Endothelial cell of umbilical vein (primary cell): ENCODE measurements around the gene SRM. TPM values are rescaled to one million over a fixed set of nuclear protein-coding genes. Genes with fewer than 3 reads are reported as not detected.
"Not testable (repeated sequence)": the region's sequence is repeated elsewhere in the genome, so short reads cannot be mapped to it uniquely, and the experiment has no call there.

ENCODE experiments used
- BruUV-seq: library from RNA; stranded (reverse); fragments of 400-500 nt; replicated peaks from 2 replicates; lab custom pipeline; 2021; lab: Mats Ljungman, UMichigan
- CTCF ChIA-PET: fragments of 300-600, 350-600 bp; sonication (Branson Sonifier 250); formaldehyde crosslinking; loops from one replicate; lab custom pipeline; 2021; ENCODE audit warnings: antibody characterized with exemption, inconsistent platforms; lab: Charles Lee
- POLR2A ChIA-PET: fragments of 300-600, 350-600 bp; sonication (Branson Sonifier 250); formaldehyde crosslinking; loops from one replicate; lab custom pipeline; 2021; ENCODE audit warnings: antibody characterized with exemption, inconsistent platforms; lab: Charles Lee
- DNase-seq: peaks from one replicate; pipeline ENCODE4 v3.0.0-alpha.2; 2011; ENCODE audit warnings: low read depth, low spot score
- FAIRE-seq: peaks from 2 replicates; lab custom pipeline; 2011; peaks lifted over from hg19 to GRCh38; lab: Jason Lieb, UNC
- H2AFZ ChIP-seq: 2 replicates; pipeline ENCODE4 v1.6.0; 2012; ENCODE audit warnings: low read depth, low read length, control low read depth, inconsistent platforms
- H3K27ac ChIP-seq: 2 replicates; pipeline ENCODE4 v1.5.1; 2011; ENCODE audit warnings: low read depth, mild to moderate bottlenecking, control low read depth, low read length, moderate library complexity; ENCODE audit not compliant: insufficient read depth
- H3K27me3 ChIP-seq, 2 experiments: 2 replicates each; pipeline versions ENCODE4 v1.6.0 to v1.6.1; 2011; ENCODE audit warnings: low read length in 2 of 2, mixed read lengths in 1 of 2; ENCODE audit not compliant: control insufficient read depth in 2 of 2, insufficient read depth in 2 of 2
- H3K36me3 ChIP-seq, 2 experiments: 2 replicates in 1 of 2; 3 replicates in 1 of 2; pipeline ENCODE4 v1.5.1; 2011; ENCODE audit warnings: low read length in 2 of 2, mild to moderate bottlenecking in 1 of 2, moderate library complexity in 1 of 2; ENCODE audit not compliant: control insufficient read depth in 2 of 2, insufficient read depth in 2 of 2; ENCODE audit errors: extremely low read depth in 1 of 2
- H3K4me1 ChIP-seq: 3 replicates; pipeline ENCODE4 v1.5.1; 2011; ENCODE audit warnings: mild to moderate bottlenecking, low read length; ENCODE audit not compliant: control insufficient read depth, insufficient read depth; ENCODE audit errors: extremely low read depth
- H3K4me2 ChIP-seq: 2 replicates; pipeline ENCODE4 v1.6.1; 2011; ENCODE audit warnings: low read length, control low read depth, mixed read lengths; ENCODE audit not compliant: insufficient read depth
- H3K4me3 ChIP-seq, 3 experiments: fragments of 200-600 bp in 1 of 3; sonication (generic), shearing (Covaris generic) in 1 of 3; replicated peaks in 1 of 3; 2 replicates each; pipeline ENCODE4 v1.5.1; 2011 to 2016; ENCODE audit warnings: control low read depth in 3 of 3, low read length in 3 of 3, mild to moderate bottlenecking in 2 of 3, inconsistent platforms in 1 of 3, low read depth in 1 of 3, moderate library complexity in 1 of 3; ENCODE audit not compliant: insufficient read depth in 1 of 3
- H3K79me2 ChIP-seq: 2 replicates; pipeline ENCODE4 v1.6.0; 2012; ENCODE audit warnings: low read length, inconsistent platforms; ENCODE audit not compliant: control insufficient read depth, insufficient read depth
- H3K9ac ChIP-seq: replicated peaks from 2 replicates; pipeline ENCODE3; 2011; ENCODE audit warnings: low read length, control low read depth; ENCODE audit not compliant: insufficient read depth; ENCODE audit errors: extremely low read depth
- H3K9me1 ChIP-seq: replicated peaks from 3 replicates; pipeline ENCODE4 v1.6.0; 2011; ENCODE audit warnings: mild to moderate bottlenecking, low read length; ENCODE audit not compliant: control insufficient read depth, insufficient read depth; ENCODE audit errors: extremely low read depth
- H3K9me3 ChIP-seq: replicated peaks from 2 replicates; pipeline ENCODE4 v1.5.1; 2012; ENCODE audit warnings: low read length, inconsistent platforms; ENCODE audit not compliant: control insufficient read depth, insufficient read depth
- H4K20me1 ChIP-seq: replicated peaks from 2 replicates; pipeline ENCODE3; 2011; ENCODE audit warnings: mild to moderate bottlenecking, low read length; ENCODE audit not compliant: control insufficient read depth, insufficient read depth; ENCODE audit errors: extremely low read depth
- EZH2 ChIP-seq: IDR thresholded peaks from 2 replicates; pipeline ENCODE4 v1.6.1; 2012; ENCODE audit warnings: borderline replicate concordance, low read depth, mild to moderate bottlenecking, moderate library complexity, low read length, inconsistent platforms; ENCODE audit not compliant: severe bottlenecking
- FOS ChIP-seq: IDR thresholded peaks from 2 replicates; pipeline ENCODE4 v1.6.1; 2011; ENCODE audit warnings: mild to moderate bottlenecking, low read length, moderate library complexity, borderline replicate concordance; ENCODE audit not compliant: insufficient read depth
- dilution Hi-C: fragments of 300-500 bp; cut with MboI; formaldehyde crosslinking; loops from one replicate; pipeline ENCODE4 v1.15.0; 2019; ENCODE audit warnings: low sequenced_read_pairs; ENCODE audit not compliant: extremely low pct_ligation_motif_present
- intact Hi-C: fragments of 100-400 bp; cut with micrococcal nuclease; formaldehyde crosslinking; loops from one replicate; pipeline ENCODE4 v1.10.0; 2022
- polyA plus RNA-seq, 4 experiments: library from polyadenylated mRNA; depleted of rRNA in 3 of 4; stranded (reverse) in 3 of 4; unstranded in 1 of 4; fragments of >200 nt; gene quantifications; 2 replicates each; pipeline versions ENCODE4 v1.2.1 to v1.2.3, GENCODE V29; 2011 to 2012; ENCODE audit warnings: missing spikeins in 1 of 4
- total RNA-seq: library from RNA; stranded (reverse); gene quantifications from 2 replicates; pipeline ENCODE4 v1.2.3, GENCODE V29; 2021
- TF ChIP-seq, protein P1 (sequence below), 2 donors: IDR thresholded peaks; 1 replicate in 1 of 2; 2 replicates in 1 of 2; pipeline ENCODE4 v1.5.1; 2011; ENCODE audit warnings: low read length in 2 of 2, mild to moderate bottlenecking in 2 of 2, moderate library complexity in 2 of 2, control low read depth in 1 of 2, inconsistent platforms in 1 of 2, low read depth in 1 of 2; ENCODE audit not compliant: insufficient read depth in 1 of 2; ENCODE audit errors: extremely low read depth in 1 of 2

SRM gene
- total and polyA plus RNA-seq, 2 donors (not counting 3 experiments of a cell fraction or from before 2014, with no cell fraction given), result 81.3 to 172 TPM

DNA sequence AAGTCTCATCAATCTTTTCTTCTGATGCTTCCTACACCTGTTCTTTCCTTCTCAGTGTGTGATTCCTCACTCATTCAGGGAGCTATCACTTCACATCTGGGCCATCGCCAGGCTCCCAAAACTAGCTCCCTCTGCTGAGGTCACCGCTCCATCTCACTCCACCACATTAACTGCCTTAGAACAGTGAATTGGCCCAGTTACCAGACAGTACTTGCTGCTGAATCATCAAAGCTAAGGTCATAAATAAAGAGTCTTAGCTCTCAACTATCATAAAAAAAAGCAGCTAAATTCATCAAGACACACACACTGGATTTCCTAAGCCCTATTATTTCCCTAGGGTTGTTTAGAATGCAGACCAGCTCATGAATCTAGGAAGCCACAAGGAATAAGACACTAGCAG, 18.8 kb upstream of the SRM start:
- FAIRE-seq, result no peak
- Histone ChIP-seq H3K79me2 (no peaks in the 10 kb centered on the region), H3K4me3 (no peak overlapping the region), H3K27me3 (no peaks in the 10 kb centered on the region), H3K27ac (no peak overlapping the region), H2AFZ (no peak overlapping the region), H3K9me1 (no peaks in the 10 kb centered on the region), H3K9me3 (no peaks in the 10 kb centered on the region), H3K4me1 (no peaks in the 10 kb centered on the region), H3K4me2 (no peak overlapping the region), H4K20me1 (no peaks in the 10 kb centered on the region), H3K9ac (no peak overlapping the region), H3K36me3 (peaks cover 34 to 49% of the 10 kb centered on the region in 2 experiments)
- dilution Hi-C loops, result no loop called here
- ChIA-PET CTCF (interaction anchor here (1.2 to 4.0 kb wide), 3 partner anchors 8 to 163 kb away, joined by 3 to 19 read pairs (median 3); no protein-coding TSS in a partner anchor), POLR2A (no interaction called here)
- intact Hi-C loops, result no loop called here
- no peak for DNase-seq
- BruUV-seq, result no TSS peak
- TF ChIP-seq FOS (no peak), EZH2 (no peak)
- TF ChIP-seq, protein P1, sequence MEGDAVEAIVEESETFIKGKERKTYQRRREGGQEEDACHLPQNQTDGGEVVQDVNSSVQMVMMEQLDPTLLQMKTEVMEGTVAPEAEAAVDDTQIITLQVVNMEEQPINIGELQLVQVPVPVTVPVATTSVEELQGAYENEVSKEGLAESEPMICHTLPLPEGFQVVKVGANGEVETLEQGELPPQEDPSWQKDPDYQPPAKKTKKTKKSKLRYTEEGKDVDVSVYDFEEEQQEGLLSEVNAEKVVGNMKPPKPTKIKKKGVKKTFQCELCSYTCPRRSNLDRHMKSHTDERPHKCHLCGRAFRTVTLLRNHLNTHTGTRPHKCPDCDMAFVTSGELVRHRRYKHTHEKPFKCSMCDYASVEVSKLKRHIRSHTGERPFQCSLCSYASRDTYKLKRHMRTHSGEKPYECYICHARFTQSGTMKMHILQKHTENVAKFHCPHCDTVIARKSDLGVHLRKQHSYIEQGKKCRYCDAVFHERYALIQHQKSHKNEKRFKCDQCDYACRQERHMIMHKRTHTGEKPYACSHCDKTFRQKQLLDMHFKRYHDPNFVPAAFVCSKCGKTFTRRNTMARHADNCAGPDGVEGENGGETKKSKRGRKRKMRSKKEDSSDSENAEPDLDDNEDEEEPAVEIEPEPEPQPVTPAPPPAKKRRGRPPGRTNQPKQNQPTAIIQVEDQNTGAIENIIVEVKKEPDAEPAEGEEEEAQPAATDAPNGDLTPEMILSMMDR (IDR thresholded peaks at IDR 0.05; ENCODE audit: extremely low read depth in 1 of 2, insufficient read depth in 1 of 2, low read depth in 1 of 2, low read length in 2 of 2), result no peak

DNA sequence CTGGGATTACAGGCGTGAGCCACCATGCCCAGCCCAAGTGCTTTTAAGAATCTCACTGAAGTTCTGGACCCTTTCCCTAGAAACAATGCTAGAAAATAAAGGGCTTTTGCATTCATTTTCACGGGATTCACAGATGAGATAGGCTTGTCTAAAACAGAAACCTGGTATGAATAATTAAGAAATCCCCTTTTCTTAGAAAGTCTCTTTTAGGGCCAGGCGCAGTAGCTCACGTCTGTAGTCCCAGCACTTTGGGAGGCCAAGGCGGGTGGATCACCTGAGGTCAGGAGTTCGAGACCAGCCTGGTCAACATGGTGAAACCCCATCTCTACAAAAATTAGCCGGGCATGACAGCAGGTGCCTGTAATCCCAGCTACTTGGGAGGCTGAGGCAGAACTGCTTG, 13.6 kb upstream of the SRM start:
- H3K36me3 ChIP-seq, result peaks cover 30 to 61% of the 10 kb centered on the region in 2 experiments
- BruUV-seq, H2AFZ ChIP-seq, H3K9me1 ChIP-seq, H3K4me3 ChIP-seq, H3K27ac ChIP-seq, H3K79me2 ChIP-seq, H3K9me3 ChIP-seq, POLR2A ChIA-PET, H3K4me2 ChIP-seq, H3K9ac ChIP-seq, H3K4me1 ChIP-seq, dilution Hi-C loops, intact Hi-C loops, H4K20me1 ChIP-seq, FAIRE-seq, H3K27me3 ChIP-seq, DNase-seq: not testable (repeated sequence)
- CTCF ChIA-PET, result interaction anchor here (1.2 kb wide), 1 partner anchor 36 kb away, joined by 8 read pairs; no protein-coding TSS in a partner anchor
